Measurements from ENCODE around the gene ELOVL5. TPM values are rescaled to one million over a fixed set of nuclear protein-coding genes. Genes with fewer than 3 reads are reported as not detected.

Gene ELOVL5
- total and polyA plus RNA-seq, 3 donors from 2014 or later, result 190 to 214 (median 206) TPM

- intact Hi-C loops (cut with DNase I; ENCODE audit: low total_unique reads), result no loop called here
- Histone ChIP-seq H3K9me3 (no peaks in the 10 kb centered on the region), H3K4me1 (peaks cover 12% of the 10 kb centered on the region), H3K36me3 (ENCODE audit: low read depth, missing control alignments) (no peaks in the 10 kb centered on the region), H3K27me3 (no peaks in the 10 kb centered on the region), H3K27ac (peak overlapping the region in 1 of 2 donors; percentile 61), H3K4me3 (no peak overlapping the region)
- TF ChIP-seq CTCF (IDR thresholded peaks at IDR 0.05) (no peak), POLR2A (IDR thresholded peaks at IDR 0.05) (no peak)
- no peak for DNase-seq
- 97 to 100% methylated on average over 2 of the region's 2 CpGs for WGBS, 2 donors
Measured at GRCh38 chr6:53258076-53258773, 90.5 kb downstream of the ELOVL5 start.

- intact Hi-C loops (cut with DNase I; ENCODE audit: low total_unique reads), result no loop called here
- H3K36me3 ChIP-seq (ENCODE audit: low read depth, missing control alignments), result no peaks in the 10 kb centered on the region
- no peak for TF ChIP-seq CTCF (IDR thresholded peaks at IDR 0.05)
- no peak for TF ChIP-seq POLR2A (IDR thresholded peaks at IDR 0.05)
- DNase-seq, result no peak
- peaks cover 12% of the 10 kb centered on the region for H3K4me1 ChIP-seq
- no peaks in the 10 kb centered on the region for H3K9me3 ChIP-seq
- no peaks in the 10 kb centered on the region for H3K27me3 ChIP-seq
- peak overlapping the region in 1 of 2 donors; percentile 28 for H3K27ac ChIP-seq
- H3K4me3 ChIP-seq, result no peak overlapping the region
- WGBS, 2 donors, result 61 to 64% methylated on average over 2 of the region's 2 CpGs
Measured at GRCh38 chr6:53257533-53257932, 91.2 kb downstream of the ELOVL5 start.

- intact Hi-C loops (cut with DNase I; ENCODE audit: low total_unique reads), result no loop called here
- Histone ChIP-seq H3K36me3 (ENCODE audit: low read depth, missing control alignments) (no peaks in the 10 kb centered on the region), H3K9me3 (no peaks in the 10 kb centered on the region), H3K27ac (peak overlapping the region in 1 of 2 donors; percentile 28), H3K4me3 (no peak overlapping the region), H3K27me3 (no peaks in the 10 kb centered on the region), H3K4me1 (peaks cover 14% of the 10 kb centered on the region)
- DNase-seq, result no peak
- TF ChIP-seq CTCF (IDR thresholded peaks at IDR 0.05) (no peak), POLR2A (IDR thresholded peaks at IDR 0.05) (no peak)
- WGBS, 2 donors, result 47 to 64% methylated on average over 3 of the region's 3 CpGs
Measured at GRCh38 chr6:53257001-53257400, 91.7 kb downstream of the ELOVL5 start.

GRCh38 chr6:53252177-53252692 lies 96.5 kb downstream of the ELOVL5 start:
- Histone ChIP-seq H3K27ac (no peak overlapping the region), H3K4me1 (peaks cover 27% of the 10 kb centered on the region), H3K9me3 (no peaks in the 10 kb centered on the region), H3K36me3 (ENCODE audit: low read depth, missing control alignments) (no peaks in the 10 kb centered on the region), H3K4me3 (no peak overlapping the region), H3K27me3 (no peaks in the 10 kb centered on the region)
- intact Hi-C loops (cut with DNase I; ENCODE audit: low total_unique reads), result no loop called here
- no peak for TF ChIP-seq POLR2A (IDR thresholded peaks at IDR 0.05)
- TF ChIP-seq CTCF (IDR thresholded peaks at IDR 0.05), result no peak
- DNase-seq, result no peak
- WGBS, 2 donors, result 73 to 83% methylated on average over 3 of the region's 3 CpGs

Measured in testis (tissue), 3 donors.